GM19467 (cell line): ENCODE data around the gene SLC17A9.
"Not testable (repeated sequence)": the region's sequence is repeated elsewhere in the genome, so short reads cannot be mapped to it uniquely, and the experiment has no call there.

ENCODE experiments used
- ATAC-seq: cut with Tn5 transposase; IDR thresholded peaks from one replicate; pipeline ENCODE4 v1.9.1; 2021; ENCODE audit warnings: mild to moderate bottlenecking, moderate library complexity; ENCODE audit not compliant: unreplicated experiment

The SLC17A9 gene

DNA sequence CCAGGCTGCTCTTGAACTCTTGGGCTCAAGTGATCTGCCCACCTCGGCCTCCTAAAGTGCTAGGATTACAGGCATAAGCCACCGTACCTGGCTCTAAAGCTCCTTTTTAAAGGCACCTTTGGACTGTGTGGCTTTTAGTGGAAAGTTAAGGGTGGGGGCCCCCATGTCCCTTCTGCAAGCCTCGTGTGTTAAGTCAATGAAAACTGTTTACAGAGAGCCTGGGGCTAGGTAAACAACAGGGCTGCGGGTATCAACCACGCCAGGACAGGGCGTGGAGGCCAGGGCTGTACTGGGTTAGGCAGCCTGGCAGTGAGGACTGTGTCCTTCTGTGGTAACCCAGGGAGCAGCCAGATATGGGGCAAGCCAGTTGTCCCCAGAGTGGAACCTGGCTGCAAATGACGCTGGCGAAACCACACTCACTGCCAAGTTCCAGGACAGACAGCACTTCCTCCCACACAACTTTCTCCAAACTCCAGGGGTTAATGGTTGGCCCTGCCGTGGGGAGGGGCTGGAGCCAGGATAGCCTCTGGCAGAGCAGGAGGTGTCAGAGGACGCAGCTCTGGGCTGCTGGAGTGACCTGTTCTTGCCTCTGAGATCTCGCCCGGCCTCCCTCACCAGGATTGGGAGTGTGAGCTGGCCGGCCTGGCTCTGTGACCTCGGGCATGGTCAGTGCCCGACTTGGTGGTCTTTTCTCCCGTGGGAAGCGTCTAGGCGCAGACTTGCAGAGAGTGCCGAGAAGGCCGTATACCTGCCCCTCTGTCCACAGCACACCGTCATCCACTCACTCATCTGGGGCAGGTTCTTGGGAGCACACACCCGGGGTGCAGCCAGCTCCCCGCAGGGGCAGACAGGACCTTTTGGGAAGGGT, 3.2 kb downstream of the SLC17A9 start:
- no peak for ATAC-seq

DNA sequence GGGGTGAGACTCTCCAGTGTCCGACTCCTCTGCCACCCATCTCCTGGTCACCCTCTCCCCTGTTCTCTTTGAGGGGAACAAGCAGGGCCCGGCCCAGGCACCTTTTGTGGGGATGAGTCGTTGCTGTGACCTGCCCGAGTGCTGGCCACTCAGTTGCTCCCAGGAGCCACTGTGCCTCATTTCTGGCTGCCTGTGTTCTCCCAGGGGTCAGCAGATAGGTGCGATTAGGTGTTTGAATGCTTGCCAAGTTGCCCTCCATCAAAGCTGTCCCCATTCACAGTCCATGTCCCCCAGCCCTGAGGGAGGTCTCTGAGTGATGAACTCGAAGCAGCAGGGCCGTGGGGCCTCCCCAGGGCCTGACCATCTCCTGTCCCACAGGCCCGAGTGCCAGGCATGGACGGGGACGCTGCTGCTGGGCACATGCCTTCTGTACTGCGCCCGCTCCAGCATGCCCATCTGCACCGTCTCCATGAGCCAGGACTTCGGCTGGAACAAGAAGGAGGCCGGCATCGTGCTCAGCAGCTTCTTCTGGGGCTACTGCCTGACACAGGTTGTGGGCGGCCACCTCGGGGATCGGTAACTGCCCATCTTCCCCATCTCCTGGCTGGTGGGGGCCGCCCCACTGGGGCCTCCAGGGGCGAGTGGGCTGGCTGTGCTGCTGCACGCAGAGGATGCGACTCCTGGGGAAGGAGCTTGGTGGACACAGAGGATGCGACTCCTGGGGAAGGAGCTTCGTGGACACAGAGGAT, 4.1 kb downstream of the SLC17A9 start:
- no peak for ATAC-seq

DNA sequence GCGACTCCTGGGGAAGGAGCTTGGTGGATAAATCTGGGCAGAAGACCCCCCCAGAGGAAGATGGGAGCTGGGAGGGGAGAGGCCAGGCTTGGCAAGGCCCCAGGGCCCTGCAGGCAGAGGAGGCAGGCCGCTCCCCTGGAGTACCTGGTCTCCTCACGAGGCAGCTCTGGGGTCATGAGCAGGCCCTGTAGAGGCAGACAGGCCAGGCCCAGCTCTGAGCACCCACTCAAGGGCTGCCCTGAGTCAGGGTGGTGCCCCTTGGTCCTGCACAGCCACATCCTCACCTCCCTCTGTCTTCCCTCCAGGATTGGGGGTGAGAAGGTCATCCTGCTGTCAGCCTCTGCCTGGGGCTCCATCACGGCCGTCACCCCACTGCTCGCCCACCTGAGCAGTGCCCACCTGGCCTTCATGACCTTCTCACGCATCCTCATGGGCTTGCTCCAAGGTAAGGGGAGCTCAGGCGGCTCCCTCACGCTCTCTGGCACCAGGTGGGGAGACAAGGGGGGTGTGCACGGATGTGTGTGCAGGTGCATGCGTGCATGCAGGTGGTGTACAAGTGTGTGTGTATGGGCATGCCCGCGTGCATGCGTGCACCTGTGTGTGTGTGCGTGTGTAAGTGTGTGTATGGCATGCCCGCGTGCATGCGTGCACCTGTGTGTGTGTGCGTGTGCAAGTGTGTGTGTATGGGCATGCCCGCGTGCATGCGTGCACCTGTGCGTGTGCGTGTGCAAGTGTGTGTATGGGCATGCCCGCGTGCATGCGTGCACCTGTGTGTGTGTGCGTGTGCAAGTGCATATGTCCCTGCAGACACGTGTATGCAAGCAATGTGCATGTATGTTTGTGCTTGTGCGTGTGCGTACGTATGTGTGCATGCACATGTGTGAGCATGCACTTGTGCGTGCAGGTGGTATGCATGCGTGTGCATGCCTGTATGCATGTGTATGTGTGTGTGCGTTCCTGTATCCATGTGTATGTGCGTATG, 4.9 kb downstream of the SLC17A9 start:
- ATAC-seq: no peak

DNA sequence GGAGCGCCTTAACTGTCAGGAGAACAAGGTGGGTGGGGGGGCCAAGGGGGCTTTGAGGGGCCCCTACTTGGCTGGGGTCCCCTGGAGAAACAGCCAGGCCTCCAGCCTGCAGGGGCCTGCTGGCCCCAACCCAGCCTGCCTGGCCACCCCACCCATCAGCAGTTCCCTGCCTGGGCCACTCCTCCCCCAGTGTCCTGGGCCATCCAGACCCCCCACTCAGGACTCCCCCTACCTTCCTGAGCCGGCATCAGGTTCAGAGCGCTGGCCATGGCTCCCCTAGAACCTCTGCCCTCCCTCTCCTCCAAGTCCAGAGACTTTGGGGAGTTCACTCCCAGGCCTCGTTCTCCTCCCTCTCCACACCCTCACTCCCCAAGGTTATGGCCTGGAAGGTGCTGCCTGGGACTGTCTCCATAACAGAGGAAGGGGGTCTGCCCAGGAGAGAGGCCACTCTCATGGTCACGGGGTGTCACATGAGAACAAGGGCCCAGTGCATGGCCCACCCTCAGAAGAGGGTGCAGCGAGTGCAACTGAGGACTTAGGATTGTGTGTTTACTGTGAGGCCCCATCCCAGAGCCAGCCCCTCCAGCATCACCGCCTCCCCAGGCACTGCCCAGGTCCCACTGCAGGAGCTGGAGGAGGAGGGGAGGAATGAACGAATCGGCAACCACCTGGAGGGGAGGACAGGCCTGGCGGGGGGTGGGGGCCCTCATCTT, 6.0 kb downstream of the SLC17A9 start:
- no peak for ATAC-seq

DNA sequence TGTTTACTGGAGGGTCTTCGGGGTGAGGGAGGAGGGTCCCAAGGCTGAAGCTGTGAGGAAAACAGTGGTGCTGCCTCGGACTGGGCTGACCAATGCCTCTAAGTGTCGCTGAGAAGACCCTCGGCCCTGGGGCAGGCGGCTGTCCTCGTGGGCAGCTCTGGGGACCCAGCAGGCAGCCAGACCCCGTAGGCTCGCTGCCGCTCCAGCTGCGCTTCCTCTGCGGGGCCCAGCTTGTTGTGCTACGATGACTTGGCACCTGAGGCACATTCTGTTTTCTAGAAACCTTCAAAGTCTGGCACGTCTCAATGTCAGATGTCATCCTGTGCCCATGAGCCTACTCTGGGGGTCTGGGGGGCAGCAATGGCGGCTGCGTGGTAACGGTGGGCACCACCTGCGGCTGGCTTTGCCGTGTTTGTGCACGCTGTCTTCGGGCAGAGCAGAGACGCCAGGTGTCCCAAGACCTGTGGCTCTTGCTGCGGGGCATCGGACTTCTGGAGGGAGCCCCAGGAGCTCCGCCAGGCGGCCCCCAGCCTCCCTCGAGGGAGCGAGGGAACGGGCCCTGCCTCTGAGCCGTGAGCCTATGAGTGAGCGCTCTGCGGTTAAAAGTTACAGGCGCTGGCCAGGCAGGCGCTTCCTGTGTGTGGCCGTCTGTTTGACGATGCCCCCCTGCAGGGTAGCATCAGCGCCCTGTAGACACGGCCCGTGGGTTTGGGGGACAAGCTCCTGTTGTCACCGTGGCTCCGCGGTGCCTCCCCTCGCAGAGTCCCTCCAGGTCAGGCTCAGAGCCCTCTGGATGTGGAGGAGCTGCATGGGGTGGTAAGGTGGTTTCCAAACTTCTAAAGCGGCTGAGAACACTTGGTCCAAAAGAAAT, 6.8 kb downstream of the SLC17A9 start:
- no peak for ATAC-seq

DNA sequence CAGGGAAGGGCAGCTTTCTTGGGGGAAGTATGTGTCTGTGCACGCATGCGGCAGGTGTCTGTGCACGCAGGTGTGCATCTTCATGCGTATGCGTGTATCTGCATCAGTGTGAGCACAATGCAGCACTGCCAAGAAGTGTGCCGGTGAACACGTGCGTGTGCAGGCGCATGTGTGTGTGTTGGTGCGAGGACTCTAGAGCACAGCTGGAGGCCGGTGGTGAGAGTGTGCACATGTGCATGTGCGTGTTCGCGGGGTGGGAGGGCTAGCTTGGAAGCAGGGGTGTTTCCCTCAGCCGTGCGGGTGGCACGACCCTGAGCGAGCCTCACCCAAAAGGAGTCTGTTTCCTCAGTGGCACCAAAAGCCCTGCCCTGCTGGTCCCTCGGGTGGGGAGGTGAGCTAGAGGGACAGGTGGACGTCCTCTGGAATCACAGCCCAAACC, 7.5 kb downstream of the SLC17A9 start:
- no peak for ATAC-seq

DNA sequence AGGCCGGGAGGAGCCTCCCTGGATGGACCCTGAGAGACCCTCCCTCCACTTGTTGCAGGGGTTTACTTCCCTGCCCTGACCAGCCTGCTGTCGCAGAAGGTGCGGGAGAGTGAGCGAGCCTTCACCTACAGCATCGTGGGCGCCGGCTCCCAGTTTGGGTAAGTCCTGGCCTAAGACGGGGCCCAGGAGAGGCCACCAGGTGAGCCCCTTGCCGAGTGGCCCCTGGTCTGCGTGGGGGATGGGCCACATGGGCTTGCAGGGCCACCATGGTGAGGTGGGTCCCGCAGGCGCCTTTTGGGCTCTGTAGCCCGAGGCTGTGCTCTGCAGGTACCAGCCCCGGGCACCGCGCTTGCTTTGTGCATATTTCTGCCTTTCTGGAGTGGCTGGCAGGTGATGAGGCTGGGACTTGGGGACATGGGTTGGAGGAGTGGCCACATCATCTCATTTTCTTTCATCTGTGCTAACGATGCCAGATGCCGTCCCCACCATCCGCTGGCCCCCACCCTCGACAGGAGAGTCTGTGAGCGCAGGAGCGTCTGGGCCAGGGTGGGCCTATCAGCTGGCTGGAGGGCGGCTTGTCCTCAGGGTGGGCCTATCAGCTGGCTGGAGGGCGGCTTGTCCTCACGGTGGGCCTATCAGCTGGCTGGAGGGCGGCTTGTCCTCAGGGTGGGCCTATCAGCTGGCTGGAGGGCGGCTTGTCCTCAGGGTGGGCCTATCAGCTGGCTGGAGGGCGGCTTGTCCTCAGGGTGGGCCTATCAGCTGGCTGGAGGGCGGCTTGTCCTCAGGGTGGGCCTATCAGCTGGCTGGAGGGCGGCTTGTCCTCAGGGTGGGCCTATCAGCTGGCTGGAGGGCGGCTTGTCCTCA, 8.2 kb downstream of the SLC17A9 start:
- ATAC-seq: not testable (repeated sequence)

DNA sequence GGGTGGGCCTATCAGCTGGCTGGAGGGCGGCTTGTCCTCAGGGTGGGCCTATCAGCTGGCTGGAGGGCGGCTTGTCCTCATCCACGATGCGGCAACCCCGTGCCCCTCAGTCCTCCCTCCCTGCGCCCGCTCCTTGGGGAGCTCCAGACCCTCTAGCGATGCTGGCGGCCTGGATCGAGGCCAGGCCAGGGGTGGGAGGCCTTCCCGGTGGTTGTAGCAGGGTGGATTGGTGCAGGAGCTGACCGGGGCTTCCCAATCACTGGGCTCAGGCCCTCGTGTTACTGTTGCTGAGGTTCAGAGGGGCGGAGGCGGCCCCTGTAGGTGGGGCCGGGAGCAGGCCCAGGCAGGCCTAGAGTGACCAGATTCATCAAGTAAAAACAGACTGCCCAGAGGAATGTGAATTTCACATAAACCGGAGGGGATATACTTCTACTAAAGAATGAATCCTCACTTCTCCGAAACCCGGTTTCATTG, 8.8 kb downstream of the SLC17A9 start:
- ATAC-seq: no peak

DNA sequence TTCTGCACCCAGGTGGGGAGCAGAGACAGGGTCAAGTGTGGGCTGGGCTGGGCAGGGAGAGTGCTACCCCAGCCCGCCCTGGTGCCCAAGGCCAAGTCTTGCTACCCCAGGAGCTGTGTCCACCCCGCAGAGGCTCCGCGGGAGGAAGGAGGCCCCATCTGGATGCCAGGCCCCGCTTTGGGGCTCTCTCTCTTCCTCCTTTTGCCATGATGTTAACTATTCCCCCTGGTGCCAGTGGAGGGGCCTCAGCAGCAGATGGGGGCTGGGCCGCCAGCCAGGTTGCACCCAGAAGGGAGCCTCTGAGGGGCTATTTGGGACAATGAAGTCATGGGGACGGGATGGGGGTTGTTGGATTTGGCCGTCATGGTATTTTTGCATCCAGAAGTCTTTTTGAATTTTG, 9.3 kb downstream of the SLC17A9 start:
- ATAC-seq: no peak

DNA sequence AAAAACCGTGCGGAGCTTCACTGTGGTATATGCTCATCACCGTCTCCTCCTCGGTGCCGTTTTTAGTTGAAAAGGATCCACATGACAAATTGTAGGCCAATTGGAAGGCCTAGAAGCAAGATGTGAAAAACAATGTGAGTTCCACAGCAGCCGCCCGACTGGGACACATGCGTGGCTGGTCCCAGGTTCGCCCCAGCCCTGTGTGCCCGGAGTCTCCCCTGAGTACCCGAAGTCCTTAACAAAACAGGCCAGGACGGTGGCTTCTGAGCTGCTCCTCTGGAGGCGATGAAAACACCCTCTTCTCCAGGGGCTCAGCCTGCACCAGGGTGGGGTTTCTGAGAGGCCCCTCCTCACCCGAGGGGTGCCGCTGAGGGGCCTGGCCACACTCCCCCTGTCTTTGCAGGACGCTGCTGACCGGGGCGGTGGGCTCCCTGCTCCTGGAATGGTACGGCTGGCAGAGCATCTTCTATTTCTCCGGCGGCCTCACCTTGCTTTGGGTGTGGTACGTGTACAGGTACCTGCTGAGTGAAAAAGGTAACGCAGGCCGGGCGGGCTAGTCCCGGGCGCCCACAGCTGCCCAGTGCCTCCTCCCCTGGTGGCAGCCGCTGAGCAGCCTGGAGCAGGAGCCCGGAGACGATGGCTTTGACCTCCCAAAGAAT, 9.8 kb downstream of the SLC17A9 start:
- no peak for ATAC-seq

DNA sequence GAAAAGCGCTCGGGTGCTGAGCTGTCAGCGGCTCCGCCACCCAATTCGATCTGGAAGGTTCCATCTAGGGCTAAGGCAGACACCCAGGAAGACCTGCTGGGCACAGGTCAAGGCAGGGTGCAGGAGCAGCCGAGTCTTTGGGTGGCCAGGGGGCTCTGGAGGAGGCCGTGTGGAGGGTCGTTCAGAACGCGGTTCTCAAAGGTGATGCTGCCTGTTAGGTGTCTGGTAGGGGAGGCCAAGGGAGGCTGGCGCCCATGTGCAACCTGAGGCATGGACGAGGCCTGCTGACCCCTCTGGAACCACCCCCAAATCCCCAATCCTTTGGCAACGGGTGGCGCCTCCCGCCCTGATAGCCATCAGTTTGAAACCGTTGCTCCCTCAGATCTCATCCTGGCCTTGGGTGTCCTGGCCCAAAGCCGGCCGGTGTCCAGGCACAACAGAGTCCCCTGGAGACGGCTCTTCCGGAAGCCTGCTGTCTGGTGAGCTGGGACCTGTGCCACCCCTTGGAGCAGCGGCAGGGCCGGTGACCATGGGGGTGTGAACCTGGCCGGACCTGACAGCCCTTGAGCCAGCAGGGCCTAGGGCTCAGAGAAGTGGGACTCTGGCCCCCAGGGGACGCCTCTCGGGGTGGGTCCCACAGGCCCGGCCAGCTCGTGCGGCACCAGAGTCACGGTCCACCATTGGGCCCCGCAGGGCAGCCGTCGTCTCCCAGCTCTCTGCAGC, 10.5 kb downstream of the SLC17A9 start:
- no peak for ATAC-seq

DNA sequence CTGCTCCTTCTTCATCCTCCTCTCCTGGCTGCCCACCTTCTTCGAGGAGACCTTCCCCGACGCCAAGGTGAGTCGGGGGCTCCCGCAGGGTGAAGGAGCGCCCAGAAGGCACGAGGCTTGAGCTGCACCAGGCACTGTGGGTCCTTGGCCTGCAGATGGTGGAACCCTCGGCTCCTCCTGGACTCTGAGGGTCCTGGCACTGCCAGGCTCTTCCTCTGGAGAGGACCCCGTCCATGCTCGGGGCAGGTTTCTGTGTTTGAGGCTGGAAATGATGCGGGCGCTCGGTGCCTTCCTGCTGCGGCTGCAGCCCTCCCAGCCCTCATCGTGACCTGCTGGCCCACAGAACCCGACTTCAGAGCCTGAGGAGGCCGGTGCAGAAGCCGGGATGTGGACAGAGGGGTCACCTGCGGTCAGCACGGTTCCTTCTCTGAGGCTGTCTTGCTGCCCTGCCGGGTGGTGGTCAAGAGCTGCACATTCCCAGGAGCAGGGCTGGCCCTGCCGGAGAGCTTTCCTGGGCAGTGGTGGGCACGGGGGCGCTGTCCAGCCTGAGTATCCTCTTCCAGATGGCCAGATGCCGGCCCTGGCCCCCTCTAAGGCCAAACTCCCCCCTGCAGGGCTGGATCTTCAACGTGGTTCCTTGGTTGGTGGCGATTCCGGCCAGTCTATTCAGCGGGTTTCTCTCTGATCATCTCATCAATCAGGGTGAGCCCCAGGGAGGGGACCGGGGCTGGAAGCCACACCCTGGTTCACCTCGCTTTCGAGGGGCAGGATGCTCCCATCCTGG, 11.3 kb downstream of the SLC17A9 start:
- ATAC-seq: no peak

DNA sequence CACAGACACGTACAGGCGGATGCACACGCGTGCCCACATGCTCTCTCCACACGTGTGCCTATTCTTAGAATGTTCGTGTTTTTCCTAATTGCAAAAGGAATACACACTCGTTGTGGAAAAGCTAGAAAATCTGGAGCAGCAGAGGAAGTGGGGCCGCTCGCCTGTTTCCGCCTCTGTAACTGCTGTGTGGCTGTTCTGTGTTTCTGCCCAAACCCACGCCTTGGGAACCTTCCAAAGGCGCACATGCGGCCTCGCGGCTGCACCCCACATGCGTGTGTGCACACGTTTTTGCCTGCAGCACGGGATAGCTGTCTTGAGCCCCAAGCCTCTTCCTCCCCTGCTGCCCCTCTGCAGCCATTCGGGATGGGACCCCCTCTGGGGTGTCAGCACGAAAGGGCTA, 12.2 kb downstream of the SLC17A9 start:
- ATAC-seq: no peak

DNA sequence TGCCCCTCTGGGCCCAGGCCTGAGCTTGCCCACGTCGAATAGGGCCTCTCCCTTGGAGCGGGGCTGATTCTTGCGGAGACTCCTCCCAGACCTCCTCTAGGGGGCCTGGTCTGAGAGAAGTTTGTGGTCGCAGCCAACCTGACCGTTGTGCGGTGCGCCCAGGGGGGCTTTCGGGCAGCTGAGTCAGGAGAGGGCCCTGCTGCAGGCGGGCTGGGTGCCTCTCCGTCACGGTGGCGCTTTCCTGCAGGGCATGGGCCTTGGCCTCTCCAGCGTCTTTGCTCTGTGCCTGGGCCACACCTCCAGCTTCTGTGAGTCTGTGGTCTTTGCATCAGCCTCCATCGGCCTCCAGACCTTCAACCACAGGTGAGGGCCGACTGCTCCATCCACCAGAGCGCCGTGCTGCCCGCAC, 12.9 kb downstream of the SLC17A9 start:
- no peak for ATAC-seq

DNA sequence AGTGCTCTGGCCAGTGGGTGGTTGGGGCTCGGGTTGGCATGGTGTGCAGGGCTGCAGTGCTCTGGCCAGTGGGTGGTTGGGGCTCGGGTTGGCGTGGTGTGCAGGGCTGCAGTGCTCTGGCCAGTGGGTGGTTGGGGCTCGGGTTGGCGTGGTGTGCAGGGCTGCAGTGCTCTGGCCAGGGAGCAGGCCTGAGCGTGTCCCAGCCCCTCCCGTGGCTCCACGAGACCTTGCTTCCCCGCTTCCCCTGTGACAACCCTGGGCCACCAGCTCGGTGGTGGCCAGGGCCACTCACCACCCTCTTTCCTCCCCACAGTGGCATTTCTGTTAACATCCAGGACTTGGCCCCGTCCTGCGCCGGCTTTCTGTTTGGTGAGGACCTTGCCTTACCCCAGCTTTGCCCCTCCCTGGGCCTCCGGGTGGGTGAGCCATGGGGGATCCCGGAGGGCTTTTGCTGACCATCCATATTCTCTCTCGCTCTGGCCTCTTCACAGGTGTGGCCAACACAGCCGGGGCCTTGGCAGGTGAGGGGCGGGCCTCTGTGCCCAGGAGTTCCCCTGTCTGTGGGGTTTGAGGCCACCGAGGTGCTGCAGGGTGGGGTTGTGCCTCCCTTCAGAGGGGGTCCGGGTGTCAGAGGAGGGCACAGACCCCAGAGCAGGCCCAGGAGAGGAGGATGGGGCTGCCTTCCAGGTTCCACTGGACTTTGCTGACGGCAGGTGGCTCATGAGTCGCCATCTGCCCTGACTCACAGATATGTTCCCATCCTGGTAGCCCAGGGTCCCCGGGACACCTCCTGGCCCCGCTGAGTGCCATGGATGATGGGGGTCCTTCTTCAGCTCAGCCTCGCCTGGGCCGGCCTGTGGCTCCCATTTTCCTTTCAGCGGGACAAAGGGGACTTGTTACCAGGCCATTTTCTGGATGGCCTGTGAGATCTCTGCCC, 14.0 kb downstream of the SLC17A9 start:
- no peak for ATAC-seq
